Neutrophil (primary cell): Measurements from ENCODE around the gene SORCS2.

Source experiments
- H3K27ac ChIP-seq: fragments of 200-600 bp; sonication (generic); 2 replicates; pipeline ENCODE4 v1.5.1; 2016; ENCODE audit warnings: mild to moderate bottlenecking, moderate library complexity
- H3K27me3 ChIP-seq: fragments of 200-600 bp; sonication (generic); 2 replicates; pipeline ENCODE4 v1.6.0; 2016; ENCODE audit warnings: mild to moderate bottlenecking
- H3K36me3 ChIP-seq: fragments of 200-600 bp; sonication (generic); 2 replicates; pipeline ENCODE4 v1.5.1; 2017
- H3K4me1 ChIP-seq, 2 experiments: fragments of 200-600 bp in 1 of 2; sonication (generic) in 1 of 2; 1 replicate in 1 of 2; 2 replicates in 1 of 2; pipeline versions ENCODE4 v1.5.1 to v1.6.1; 2013 to 2016; ENCODE audit warnings: low read depth in 1 of 2, low read length in 1 of 2, mild to moderate bottlenecking in 1 of 2, moderate library complexity in 1 of 2; ENCODE audit not compliant: control insufficient read depth in 1 of 2, insufficient read depth in 1 of 2
- H3K4me3 ChIP-seq, 2 experiments: fragments of 200-600 bp in 1 of 2; sonication (generic) in 1 of 2; 1 replicate in 1 of 2; 2 replicates in 1 of 2; pipeline ENCODE4 v1.5.1; 2013 to 2016; ENCODE audit warnings: low read depth in 1 of 2, low read length in 1 of 2, mild to moderate bottlenecking in 1 of 2, moderate library complexity in 1 of 2
- H3K9me3 ChIP-seq: fragments of 200-600 bp; sonication (generic); 2 replicates; pipeline ENCODE4 v1.5.1; 2016
- CTCF ChIP-seq: fragments of 200-600 bp; sonication (generic); IDR thresholded peaks from 2 replicates; pipeline ENCODE4 v1.5.1; 2016; ENCODE audit warnings: antibody characterized with exemption

SORCS2 gene

GRCh38 chr4:7614350-7614949 lies 422.1 kb downstream of the SORCS2 start:
- H3K27ac ChIP-seq, result no peak overlapping the region
- no peak overlapping the region for H3K4me3 ChIP-seq
- no peaks in the 10 kb centered on the region for H3K27me3 ChIP-seq
- no peaks in the 10 kb centered on the region for H3K9me3 ChIP-seq
- no peak for TF ChIP-seq CTCF
- no peaks in the 10 kb centered on the region for H3K4me1 ChIP-seq
- no peaks in the 10 kb centered on the region for H3K36me3 ChIP-seq

GRCh38 chr4:7616193-7616592 lies 423.9 kb downstream of the SORCS2 start:
- Histone ChIP-seq H3K4me1 (no peaks in the 10 kb centered on the region), H3K9me3 (no peaks in the 10 kb centered on the region), H3K27ac (no peak overlapping the region), H3K4me3 (no peak overlapping the region), H3K27me3 (no peaks in the 10 kb centered on the region), H3K36me3 (no peaks in the 10 kb centered on the region)
- TF ChIP-seq CTCF, result no peak

- Histone ChIP-seq H3K27me3 (peaks cover 4% of the 10 kb centered on the region), H3K9me3 (no peaks in the 10 kb centered on the region), H3K27ac (no peak overlapping the region), H3K4me3 (no peak overlapping the region), H3K4me1 (no peaks in the 10 kb centered on the region), H3K36me3 (no peaks in the 10 kb centered on the region)
- TF ChIP-seq CTCF, result no peak
Measured at GRCh38 chr4:7618361-7618760, 426.0 kb downstream of the SORCS2 start.

- H3K4me3 ChIP-seq, result no peak overlapping the region
- H3K27ac ChIP-seq, result no peak overlapping the region
- H3K36me3 ChIP-seq, result no peaks in the 10 kb centered on the region
- H3K9me3 ChIP-seq, result no peaks in the 10 kb centered on the region
- no peak for TF ChIP-seq CTCF
- no peaks in the 10 kb centered on the region for H3K4me1 ChIP-seq
- H3K27me3 ChIP-seq, result peaks cover 8% of the 10 kb centered on the region
Measured at GRCh38 chr4:7620086-7620813, 427.9 kb downstream of the SORCS2 start.

GRCh38 chr4:7620814-7621176 lies 428.5 kb downstream of the SORCS2 start:
- H3K4me1 ChIP-seq, result no peaks in the 10 kb centered on the region
- TF ChIP-seq CTCF, result no peak
- H3K27ac ChIP-seq, result no peak overlapping the region
- no peaks in the 10 kb centered on the region for H3K36me3 ChIP-seq
- H3K9me3 ChIP-seq, result no peaks in the 10 kb centered on the region
- H3K4me3 ChIP-seq, result no peak overlapping the region
- peaks cover 8% of the 10 kb centered on the region for H3K27me3 ChIP-seq
